NCI-H1417 treated with DMSO at 0.1 percent for 48 hours (cell line): ENCODE results near the gene ETV6.
"Not testable (repeated sequence)": the region's sequence is repeated elsewhere in the genome, so short reads cannot be mapped to it uniquely, and the experiment has no call there.

Experiments
- DNase-seq: peaks from one replicate; lab custom pipeline; 2025; lab: John Stamatoyannopoulos, UW

ETV6 gene

DNA sequence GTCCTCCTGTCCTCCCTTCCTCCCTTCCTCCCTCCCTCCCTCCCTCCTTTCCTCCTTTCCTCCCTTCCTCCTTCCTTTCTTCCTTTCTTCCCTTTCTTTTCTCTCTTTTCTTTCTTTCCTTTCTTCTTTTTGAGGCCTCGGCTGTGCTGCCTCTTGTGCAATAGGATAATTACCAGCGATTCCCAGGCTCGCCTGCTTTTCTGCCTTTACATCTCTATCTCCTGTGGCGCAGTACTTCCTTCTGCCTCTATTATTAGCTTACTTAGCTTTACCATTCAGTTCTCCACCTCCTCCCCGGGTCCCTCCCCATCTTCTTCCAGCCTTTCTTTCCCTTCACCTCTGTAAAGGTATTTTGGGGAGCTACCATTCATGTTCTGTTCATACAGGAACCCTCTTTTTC, 19.9 kb downstream of the ETV6 start:
- no peak for DNase-seq

DNA sequence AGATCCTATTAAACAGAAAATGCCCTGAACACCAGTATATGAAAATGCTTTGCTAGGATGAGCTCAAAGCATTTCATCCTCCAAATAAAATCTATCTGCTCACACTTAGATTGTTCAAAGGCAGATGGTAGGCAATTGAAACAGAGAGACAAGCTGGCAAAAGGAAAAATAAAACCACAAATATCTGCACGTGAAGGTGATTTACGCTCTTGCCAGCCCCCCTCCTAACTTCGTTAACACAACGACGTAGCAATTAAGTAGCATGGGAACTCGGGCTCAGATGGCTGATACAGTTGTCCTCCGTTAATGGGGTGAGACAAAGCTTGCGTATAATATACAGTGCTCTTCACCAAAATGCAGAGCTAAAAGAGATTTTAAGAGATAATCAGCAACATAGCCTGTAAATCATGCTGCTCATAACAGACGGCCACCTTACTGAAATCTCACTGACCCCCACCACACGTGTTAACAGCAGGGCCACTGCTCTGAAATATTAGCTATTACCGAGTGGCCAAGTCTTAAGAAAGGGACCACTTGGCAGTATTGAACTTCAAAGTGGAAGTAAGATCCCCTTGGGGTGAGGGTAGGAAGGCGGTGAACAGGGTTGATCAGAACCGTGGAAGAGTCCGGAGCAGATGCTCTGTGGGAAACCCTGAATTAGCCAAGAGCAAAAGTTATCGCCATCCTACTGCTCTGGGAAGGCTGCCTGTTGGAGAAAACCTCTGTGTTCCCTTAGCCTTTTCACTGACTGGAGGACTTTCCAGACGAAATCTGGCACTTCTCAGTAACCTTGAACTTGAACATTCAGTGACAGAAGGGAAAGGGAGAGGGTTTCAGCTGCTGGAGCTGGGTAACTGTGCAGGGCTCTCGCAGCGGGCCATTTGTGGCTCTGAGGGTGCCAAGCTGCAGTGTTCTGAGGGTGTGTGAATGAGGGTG, 23.1 kb downstream of the ETV6 start:
- DNase-seq, result no peak

DNA sequence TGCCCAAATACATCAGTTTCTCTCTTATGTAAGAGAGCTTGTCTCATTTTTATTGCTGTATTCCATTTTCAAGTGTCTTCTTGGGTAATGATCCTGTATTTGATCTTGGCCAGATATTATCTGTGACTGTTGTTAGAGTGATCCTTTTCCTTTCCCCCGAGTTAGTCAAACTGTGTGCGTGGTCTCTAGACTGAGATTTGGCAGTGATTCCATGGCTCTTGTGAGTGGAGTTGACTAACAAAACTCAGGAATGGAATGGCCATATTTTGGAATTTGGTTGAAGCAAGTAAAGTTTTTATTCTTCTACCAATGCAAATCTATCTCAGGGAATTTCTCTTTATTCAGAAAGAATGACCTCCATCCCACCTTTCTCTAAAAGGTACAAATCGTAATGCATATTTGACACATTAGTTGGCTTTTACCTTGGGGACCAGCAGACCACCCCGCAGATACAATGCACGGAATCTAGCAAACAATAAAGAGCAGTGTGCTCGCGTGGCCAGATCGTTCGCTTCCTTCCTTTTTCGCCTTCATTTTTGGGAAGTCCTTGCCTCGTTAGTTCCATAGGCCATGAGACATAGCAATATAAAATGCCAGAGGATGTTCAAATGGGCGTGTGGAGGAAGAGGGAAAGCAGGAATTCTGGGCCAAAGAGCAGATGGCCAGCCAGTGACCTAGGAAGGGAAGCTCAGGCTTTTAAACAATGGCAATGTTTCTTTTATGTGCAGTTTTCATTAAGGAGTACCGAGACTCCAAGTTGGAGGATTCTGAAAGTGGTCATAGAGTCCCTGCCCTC, 24.4 kb downstream of the ETV6 start:
- DNase-seq, result no peak

DNA sequence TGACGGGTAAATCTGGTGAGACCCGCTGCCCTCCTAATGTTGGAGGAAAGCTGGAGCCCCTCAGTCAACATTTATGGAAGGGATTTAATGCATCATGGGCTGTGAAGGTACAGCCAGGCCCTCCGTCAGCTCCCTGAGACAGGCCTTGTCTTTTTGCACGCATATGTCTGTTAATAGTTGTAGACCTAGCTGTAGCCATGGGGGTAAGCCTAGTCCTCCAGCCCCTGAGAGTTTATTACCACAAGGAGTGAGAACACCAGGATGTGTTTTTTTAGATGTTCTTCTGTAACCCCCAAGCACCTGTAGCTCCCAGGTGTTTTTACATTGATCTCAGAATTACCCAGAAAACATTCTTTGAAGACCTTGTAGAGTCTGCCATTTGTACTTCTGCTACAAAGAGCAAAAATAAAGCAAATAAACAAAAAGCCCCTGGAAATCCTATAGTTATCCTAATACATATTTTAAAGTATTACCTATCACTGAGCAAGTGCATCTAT, 25.5 kb downstream of the ETV6 start:
- no peak for DNase-seq

DNA sequence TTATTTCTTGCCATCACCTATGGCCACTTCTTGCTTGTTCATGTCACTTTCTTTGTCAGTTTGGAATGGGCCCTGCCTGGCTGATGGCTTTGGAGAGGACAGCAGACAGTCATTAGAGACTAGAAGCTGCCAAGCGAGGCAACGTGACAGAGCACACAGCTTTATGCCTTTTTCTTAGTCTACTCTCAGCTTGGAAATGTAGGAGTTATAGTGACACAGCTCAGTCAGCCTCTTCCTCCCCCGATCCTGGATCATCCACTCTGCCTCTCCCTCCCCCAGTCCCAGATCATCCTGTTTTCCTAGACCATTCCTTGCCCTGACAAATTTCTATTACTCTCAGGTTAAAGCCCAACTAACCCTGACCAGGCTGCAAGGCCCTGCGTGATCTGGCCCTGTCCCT, 26.6 kb downstream of the ETV6 start:
- no peak for DNase-seq

DNA sequence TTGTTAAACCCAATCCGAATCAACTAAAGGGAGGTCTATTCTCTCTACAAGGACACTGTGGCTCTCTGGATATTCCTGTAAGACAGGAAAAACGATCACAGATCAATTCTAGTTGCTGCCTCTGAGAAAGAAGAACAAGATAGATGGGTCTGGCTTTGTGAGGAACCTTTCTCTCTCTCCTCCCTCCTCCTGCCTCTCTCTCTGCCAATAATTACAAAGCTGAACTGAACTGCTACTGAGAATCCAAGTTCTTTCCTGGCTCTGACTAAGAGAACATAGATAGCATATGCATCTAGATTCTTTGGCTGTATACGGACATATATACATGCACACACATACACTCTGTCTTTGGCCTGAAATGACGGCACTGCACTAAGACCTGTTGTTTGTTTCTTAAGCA, 27.6 kb downstream of the ETV6 start:
- no peak for DNase-seq

DNA sequence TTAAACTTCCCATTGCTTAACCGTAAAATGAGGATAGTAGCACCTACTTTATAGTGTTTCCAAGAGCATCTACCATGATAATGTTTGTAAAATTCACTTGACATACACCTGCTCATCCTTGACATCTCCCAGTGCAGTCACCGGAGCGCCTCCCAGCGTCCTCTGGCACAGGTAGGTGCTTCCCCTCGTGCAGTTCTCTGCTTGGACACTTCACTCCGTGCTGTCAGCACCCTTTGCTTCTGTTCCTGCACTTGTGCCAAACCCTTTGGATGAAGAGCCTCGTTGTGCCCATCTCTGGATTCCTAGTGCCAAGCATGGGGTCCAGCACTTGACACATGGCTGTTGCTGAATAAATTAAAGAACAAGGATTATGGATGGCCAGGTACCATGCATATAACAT, 28.3 kb downstream of the ETV6 start:
- DNase-seq, result no peak

DNA sequence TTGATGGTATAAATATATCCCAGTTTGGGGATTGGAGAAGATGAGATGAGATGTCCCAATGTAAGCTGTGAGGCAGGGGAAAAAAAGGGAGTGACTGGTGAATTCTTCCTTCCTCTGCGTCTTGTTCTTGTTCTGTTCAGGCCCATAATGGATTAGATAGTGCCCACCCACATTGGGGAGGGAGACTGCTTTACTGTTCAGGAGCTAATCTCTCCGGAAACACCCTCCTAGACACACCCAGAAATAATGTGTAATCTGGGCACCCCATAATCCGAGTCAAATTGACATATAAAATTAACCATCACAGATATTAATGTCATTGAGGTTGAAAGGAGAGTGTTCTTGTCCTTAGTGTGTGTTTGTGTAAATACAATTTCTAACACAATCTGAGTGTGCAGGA, 29.3 kb downstream of the ETV6 start:
- no peak for DNase-seq

DNA sequence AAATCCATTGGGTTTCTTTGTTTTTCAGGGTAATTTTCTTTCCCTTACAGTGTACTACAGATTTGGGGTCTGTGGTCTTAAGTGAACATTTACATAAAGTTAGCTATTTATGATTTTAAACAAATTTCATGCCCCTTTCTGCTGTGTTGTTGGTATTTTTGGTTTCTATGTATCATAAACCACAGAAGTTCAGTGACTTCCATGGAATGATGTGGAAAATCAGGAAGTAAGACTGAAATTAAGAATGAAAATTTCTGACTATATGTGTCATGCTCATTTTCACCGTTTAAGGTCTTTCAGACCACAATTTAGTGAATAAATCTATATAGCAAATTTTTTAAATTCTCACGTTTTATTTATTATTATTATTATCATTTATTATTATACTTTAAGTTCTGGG, 31.7 kb downstream of the ETV6 start:
- no peak for DNase-seq

DNA sequence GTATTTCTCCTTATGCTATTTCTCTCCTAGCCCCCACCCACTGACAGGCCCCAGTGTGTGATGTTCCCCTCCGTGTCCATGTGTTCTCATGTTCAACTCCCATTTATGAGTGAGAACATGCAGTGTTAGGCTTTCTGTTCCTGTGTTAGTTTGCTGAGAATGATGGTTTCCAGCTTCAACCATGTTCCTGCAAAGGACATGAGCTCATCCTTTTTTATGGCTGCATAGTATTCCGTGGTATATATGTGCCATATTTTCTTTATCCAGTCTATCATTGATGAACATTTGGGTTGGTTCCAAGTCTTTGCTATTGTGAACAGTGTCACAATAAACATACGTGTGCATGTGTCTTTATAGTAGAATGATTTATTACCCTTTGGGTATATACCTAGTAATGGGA, 32.2 kb downstream of the ETV6 start:
- not testable (repeated sequence) for DNase-seq

DNA sequence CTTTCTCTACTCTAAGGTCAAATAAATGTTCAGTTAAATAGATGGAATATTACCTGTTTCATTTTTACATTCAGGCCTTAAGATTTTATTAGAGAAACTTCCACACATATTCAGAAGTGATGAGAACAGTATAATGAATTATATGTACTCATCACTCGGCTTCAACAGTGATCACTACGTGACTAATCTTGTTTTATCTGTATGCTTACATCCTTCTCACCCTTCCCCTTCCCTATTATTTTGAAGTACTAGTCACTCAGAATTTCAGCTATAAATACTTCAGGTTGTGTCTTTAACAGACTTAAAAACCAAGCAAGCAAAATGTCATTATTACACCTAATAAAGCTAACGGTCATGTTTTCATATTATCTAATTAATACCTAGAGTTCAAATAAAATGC, 34.9 kb downstream of the ETV6 start:
- no peak for DNase-seq

DNA sequence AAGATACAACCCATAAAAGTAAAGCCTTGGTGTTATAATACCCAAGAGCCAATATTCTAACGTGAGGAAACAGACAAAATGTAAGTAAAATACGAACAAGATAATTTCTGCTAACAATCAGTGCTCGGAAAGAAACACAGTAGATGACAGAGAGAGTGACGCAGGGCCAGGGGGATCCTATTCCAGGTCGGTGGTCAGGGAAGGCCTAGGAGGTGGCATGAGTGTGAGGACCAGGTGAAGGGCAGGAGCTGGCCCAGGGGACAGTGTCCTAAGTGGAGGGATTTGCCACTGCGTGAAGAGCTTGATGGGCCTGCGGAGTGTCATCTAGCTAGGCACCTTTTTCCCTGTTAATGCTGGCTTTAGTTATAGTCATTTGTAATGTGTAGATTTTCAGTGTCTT, 35.3 kb downstream of the ETV6 start:
- no peak for DNase-seq

DNA sequence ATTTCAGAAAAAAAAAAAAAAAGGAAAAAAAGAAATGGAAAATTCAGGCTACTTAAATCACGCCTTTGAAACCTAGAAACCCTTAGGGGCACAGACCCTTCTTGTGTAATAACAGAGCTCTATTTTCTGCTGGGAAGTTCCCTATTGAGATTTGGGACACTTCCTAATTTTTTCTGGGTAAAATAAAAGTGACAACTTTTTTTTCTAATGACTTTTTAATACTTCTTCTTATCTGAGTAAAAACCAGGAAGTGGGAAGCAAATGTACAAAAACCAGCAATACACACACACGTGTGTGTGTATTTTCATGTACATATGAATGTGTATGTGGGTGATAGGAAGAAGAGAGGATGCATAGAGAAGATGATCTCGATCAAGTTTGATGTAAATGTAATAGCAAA, 35.8 kb downstream of the ETV6 start:
- no peak for DNase-seq

DNA sequence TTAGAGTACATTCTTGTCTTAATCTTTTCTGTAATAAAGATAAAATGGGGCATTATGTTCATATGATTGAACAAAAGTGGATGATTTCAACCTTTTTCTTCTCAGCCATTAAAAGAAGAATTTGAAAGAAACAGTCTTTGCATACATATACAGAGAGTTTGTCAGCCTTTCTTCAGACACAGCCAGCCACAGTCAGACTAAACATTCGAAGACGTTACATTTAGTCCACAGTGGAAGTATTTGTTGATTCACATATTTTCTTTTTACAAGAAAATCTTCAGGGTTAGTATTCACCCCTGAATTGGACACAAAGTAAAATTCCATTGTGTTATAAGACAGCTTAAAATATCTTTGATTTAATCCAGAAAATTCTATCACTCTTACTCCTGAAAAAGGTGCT, 36.2 kb downstream of the ETV6 start:
- DNase-seq, result no peak

DNA sequence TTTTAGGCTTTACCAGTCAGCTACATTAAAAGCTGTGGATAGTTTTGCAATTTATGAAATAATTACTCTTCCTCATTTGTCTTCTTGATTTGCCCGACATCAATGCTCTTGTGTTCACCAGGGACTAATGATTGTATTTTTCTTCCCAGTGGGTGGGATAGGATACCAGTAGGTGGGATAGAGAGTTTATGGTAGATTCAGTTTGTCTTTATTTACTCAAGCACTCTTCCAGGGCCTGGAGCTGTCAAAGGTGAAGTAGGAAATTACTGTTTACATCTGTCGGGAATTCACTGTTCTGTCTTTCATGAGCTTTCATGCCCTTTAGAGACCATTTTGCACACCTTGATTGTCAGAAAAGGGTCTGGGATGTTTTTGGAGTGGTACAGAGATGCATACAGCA, 36.6 kb downstream of the ETV6 start:
- peak; percentile 99 for DNase-seq

DNA sequence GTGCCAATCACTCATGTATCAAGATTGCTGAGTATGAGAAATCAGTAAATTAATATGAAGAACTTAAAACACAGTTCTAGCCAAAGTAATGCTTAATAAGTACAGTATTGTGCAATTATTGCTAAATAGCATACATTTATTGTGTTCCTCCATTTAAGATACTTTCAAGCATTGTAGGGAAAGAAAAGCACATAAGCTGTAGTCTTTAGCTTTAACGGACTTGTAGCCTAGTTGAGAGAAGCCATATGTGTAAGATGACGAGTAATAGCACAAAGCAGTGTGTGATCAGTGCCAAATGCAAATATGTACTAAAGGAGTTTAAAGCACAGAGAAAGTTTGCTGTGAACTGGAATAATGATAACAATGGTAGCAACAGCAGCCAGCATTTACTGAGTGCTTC, 38.1 kb downstream of the ETV6 start:
- DNase-seq, result no peak

DNA sequence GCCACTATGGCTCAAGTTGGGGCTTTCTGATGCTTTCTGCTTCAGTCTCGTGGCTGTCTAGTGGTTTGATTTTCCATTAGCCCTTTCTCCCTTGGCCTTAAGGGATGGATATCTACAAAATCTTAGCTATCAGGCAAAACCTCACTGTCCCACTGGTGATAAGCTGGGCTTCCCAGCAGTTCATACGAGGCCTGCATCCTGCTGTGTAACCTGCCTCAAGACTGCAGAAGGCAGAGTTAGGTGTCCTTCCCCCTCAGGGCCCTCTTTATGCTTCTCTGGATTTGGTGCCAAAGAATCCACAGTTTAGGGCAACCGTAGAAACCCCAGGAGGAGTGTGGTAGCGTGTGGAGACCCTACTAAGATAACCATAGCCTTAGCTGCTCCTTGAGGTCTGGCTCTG, 38.9 kb downstream of the ETV6 start:
- DNase-seq, result no peak

DNA sequence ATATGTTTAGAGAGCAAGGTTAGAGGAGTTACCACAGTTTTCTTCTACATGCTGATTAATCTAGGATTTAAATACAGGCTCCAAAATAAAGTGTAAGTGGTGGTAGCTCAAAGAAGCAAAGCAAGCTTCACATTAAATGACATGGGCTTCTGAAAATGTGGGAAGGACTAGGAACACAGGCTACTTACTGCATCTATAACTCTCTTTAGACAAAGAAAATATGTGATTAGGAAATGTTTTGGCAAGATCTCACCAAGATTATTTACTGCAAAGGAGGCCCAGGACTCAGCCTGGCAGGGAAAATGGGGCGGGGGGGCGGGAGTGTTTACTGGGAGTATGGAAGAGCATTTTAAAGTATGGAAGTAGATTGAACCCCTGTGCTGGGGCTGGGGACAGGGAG, 39.4 kb downstream of the ETV6 start:
- no peak for DNase-seq

DNA sequence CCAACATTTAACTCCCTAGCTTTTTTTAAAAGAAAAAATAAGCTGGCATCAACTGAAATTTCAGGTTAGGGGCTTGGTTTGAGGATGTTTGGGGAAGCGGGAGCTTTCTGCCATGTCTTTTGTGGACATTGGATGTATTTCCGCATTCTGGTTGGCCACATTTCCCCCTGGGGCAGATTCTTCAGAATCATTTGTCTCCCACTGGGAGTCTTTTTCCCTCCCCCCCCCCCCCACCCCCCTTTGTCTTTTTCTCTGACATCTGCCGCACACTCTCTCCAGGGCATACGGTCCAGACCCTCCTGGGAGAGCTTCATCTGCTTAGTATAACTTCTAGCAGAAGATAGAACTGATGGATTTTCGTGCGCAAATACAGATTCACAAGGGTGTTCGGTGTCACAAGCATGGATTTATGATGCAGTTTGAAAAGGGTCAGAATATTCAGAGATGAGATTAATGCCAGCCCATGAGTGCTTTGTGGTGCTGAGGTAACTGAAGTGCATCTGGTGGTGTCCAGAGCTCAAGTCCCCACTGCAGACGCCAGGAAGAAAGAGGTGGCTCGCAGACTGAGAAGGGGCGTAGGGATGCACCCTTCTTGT, 40.2 kb downstream of the ETV6 start:
- DNase-seq, result no peak

DNA sequence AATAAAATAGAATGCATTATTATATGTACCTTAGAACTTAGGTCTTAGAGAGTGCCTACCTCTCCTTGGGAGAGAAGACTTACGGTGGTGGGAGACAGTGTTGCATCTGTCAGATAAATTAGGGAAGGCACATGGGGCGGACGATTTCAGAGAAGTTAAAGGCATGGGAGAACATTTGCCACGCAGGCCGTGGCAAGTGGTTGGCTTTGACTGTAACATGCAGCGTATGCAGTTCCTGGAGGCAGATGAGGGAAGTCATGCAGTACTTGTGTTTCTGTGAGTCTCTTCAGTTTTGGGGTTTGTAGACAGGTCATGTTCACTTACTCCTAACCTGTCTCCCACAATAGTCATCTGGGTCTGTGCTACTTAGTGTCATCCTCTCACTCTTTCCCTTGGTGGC, 43.6 kb downstream of the ETV6 start:
- DNase-seq, result no peak

DNA sequence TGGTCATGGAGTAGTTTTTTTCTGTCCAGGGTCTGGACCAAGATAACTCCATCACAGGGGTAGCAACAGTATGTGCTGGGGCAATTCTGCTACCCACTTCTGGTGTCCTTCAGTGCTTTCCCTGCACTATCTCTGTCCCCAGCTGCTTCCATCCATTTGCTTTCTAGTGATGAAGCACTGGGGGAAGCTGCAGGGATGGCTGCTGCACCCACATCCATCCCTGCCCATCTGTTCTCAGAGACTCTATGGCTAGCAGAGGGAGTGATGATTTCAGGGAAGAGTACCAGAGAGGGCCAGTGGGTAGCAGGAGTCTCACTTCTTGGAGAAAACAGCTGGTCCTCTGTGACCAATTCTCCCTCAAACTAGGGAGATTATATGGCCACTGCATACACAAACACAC, 44.1 kb downstream of the ETV6 start:
- no peak for DNase-seq

DNA sequence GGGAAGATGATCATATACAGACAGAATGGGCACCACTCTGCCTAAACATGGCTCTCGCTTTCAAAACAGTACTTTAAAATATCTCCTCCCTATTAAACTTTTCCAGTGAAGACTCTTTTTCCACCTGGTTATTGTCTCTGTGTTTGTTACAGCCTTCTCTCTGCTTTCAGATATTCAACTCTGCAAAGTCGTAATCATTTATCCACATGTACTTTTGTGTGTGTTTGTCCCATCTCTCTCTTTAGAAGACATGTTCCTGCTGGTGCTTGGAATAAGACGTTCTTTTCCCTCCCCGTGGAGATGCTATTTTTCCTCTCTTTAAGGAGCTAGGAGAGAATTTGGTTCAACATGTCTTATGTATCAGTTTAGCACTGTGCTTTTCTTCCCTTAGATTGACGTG, 45.1 kb downstream of the ETV6 start:
- no peak for DNase-seq

DNA sequence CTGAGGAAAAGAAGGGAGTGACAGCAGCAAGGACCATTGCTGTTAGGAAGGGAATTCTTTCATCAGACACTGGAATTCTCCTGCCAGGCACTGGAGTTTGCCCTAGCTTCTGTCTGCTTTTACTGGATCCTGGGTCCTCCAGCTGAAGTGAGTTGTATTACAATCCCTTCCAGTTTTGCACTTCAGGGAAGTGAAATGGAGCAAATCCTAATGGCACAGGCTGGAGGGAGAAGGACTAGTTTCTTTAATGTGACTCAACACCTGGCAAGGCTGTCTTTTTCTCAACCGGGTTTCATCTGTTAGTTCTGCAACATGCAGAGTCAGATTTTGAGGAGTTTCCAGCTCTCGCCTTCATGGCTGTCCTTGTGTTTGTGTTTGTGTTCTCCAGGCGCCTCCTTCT, 45.8 kb downstream of the ETV6 start:
- DNase-seq, result no peak
